DOHH2 (cell line): ENCODE data around the gene MKX.

Experiments used
- H3F3A ChIP-seq: fragments of 200-600 bp; sonication (generic), shearing (Covaris generic); 2 replicates; pipeline ENCODE4 v1.6.0; 2016; ENCODE audit warnings: antibody characterized with exemption, mild to moderate bottlenecking; ENCODE audit not compliant: control insufficient read depth, insufficient read depth
- H3K27ac ChIP-seq: fragments of 200-600 bp; sonication (generic); 2 replicates; pipeline ENCODE4 v1.5.1; 2014; ENCODE audit warnings: low read depth, mild to moderate bottlenecking, low read length, moderate library complexity
- H3K27me3 ChIP-seq: fragments of 200-600 bp; sonication (generic); 2 replicates; pipeline ENCODE4 v1.6.1; 2014; ENCODE audit warnings: mild to moderate bottlenecking, low read length, mixed read lengths; ENCODE audit not compliant: control insufficient read depth
- H3K36me3 ChIP-seq: fragments of 200-600 bp; sonication (generic); 2 replicates; pipeline ENCODE4 v1.6.1; 2014; ENCODE audit warnings: mild to moderate bottlenecking, low read length, moderate library complexity, mixed read lengths; ENCODE audit not compliant: control insufficient read depth
- H3K4me1 ChIP-seq: fragments of 200-600 bp; sonication (generic); 2 replicates; pipeline ENCODE4 v1.6.1; 2014; ENCODE audit warnings: mild to moderate bottlenecking, low read length, mixed read lengths; ENCODE audit not compliant: control insufficient read depth
- H3K4me2 ChIP-seq: fragments of 200-600 bp; sonication (generic); 2 replicates; pipeline ENCODE4 v1.6.0; 2014; ENCODE audit warnings: mild to moderate bottlenecking, low read length, moderate library complexity
- H3K4me3 ChIP-seq: fragments of 200-600 bp; sonication (generic); 2 replicates; pipeline ENCODE4 v1.5.1; 2014; ENCODE audit warnings: mild to moderate bottlenecking, low read length, mixed read lengths
- H3K79me2 ChIP-seq: fragments of 200-600 bp; sonication (generic); 2 replicates; pipeline ENCODE4 v1.6.1; 2014; ENCODE audit warnings: mild to moderate bottlenecking, low read length, mixed read lengths; ENCODE audit not compliant: control insufficient read depth
- H3K9me2 ChIP-seq: fragments of 200-600 bp; sonication (generic); replicated peaks from 2 replicates; pipeline ENCODE4 v1.6.1; 2014; ENCODE audit warnings: mild to moderate bottlenecking, low read length, mixed read lengths; ENCODE audit not compliant: control insufficient read depth
- H3K9me3 ChIP-seq: fragments of 200-600 bp; sonication (generic); 2 replicates; pipeline ENCODE4 v1.6.1; 2014; ENCODE audit warnings: antibody characterized with exemption, low read length, mixed read lengths; ENCODE audit not compliant: control insufficient read depth, insufficient read depth
- H4K20me1 ChIP-seq: fragments of 200-600 bp; sonication (generic); 2 replicates; pipeline ENCODE4 v1.6.0; 2014; ENCODE audit warnings: low read depth, mild to moderate bottlenecking, antibody characterized with exemption, low read length, moderate library complexity; ENCODE audit not compliant: control insufficient read depth, insufficient read depth
- EZH2phosphoT487 ChIP-seq: fragments of 200-600 bp; sonication (generic); IDR thresholded peaks from 2 replicates; pipeline ENCODE4 v1.6.1; 2017; ENCODE audit warnings: borderline replicate concordance, mild to moderate bottlenecking, antibody characterized with exemption, low read length, moderate library complexity, mixed read lengths
- TF ChIP-seq, protein P1 (sequence below): fragments of 200-600 bp; sonication (generic); IDR thresholded peaks from one replicate; pipeline ENCODE4 v1.5.1; 2014; ENCODE audit warnings: antibody characterized with exemption, mild to moderate bottlenecking, low read depth, low read length; ENCODE audit not compliant: poor library complexity, severe bottlenecking

MKX gene

DNA sequence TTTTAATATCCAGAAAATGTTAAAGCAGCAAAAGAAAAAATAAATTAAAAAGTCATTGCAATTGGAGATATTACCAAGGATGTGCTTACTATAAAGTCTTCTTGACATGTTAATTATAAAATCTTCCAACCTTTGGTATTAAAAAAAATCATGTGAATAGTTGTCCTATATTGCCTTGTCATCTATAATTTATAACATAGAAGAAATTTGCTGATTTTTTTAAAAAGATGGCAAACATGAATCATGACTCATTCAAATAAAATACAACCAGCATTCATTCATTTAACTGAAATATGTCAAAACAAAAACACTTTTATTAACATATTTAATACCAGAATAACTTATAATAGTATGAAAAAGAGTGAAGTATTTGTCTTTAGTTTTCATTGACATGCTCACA lies 72.6 kb downstream of the MKX start:
- Histone ChIP-seq H3K4me1 (no peaks in the 10 kb centered on the region), H3K79me2 (no peaks in the 10 kb centered on the region), H3K27me3 (peaks cover 2% of the 10 kb centered on the region; the same call in 1 of the 2 replicates), H3F3A (no peaks in the 10 kb centered on the region), H3K36me3 (no peaks in the 10 kb centered on the region), H3K4me2 (no peak overlapping the region), H3K27ac (no peak overlapping the region), H3K4me3 (no peak overlapping the region), H3K9me2 (no peaks in the 10 kb centered on the region), H3K9me3 (no peaks in the 10 kb centered on the region), H4K20me1 (no peaks in the 10 kb centered on the region)
- TF ChIP-seq EZH2phosphoT487: no peak
- TF ChIP-seq, protein P1, sequence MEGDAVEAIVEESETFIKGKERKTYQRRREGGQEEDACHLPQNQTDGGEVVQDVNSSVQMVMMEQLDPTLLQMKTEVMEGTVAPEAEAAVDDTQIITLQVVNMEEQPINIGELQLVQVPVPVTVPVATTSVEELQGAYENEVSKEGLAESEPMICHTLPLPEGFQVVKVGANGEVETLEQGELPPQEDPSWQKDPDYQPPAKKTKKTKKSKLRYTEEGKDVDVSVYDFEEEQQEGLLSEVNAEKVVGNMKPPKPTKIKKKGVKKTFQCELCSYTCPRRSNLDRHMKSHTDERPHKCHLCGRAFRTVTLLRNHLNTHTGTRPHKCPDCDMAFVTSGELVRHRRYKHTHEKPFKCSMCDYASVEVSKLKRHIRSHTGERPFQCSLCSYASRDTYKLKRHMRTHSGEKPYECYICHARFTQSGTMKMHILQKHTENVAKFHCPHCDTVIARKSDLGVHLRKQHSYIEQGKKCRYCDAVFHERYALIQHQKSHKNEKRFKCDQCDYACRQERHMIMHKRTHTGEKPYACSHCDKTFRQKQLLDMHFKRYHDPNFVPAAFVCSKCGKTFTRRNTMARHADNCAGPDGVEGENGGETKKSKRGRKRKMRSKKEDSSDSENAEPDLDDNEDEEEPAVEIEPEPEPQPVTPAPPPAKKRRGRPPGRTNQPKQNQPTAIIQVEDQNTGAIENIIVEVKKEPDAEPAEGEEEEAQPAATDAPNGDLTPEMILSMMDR: no peak

DNA sequence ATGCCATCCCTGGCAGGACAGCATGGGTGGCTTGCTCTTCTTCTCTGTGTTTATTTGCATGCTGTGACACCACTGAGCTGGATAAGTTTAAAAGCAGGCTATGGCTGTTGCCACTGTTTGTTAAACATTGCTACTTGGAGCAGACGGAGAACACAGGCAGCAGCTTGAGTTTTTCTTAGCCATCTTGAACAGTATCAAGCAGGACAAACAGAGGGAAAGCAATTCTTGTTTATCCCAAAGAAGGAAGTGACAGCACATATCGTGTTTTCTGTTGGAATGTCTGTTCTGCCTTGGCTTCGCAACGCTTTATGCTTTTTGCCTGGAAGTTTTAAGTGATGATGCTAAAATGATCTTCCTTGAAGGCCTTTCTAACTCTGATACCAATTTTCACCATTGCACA lies 73.8 kb downstream of the MKX start:
- Histone ChIP-seq H4K20me1 (no peaks in the 10 kb centered on the region), H3K27me3 (peaks cover 2% of the 10 kb centered on the region; the same call in 1 of the 2 replicates), H3K9me3 (no peaks in the 10 kb centered on the region), H3K9me2 (no peaks in the 10 kb centered on the region), H3K4me1 (no peaks in the 10 kb centered on the region), H3K27ac (no peak overlapping the region), H3K4me2 (no peak overlapping the region), H3K4me3 (no peak overlapping the region), H3F3A (no peaks in the 10 kb centered on the region), H3K79me2 (no peaks in the 10 kb centered on the region), H3K36me3 (no peaks in the 10 kb centered on the region)
- TF ChIP-seq EZH2phosphoT487: no peak
- TF ChIP-seq, protein P1: no peak

DNA sequence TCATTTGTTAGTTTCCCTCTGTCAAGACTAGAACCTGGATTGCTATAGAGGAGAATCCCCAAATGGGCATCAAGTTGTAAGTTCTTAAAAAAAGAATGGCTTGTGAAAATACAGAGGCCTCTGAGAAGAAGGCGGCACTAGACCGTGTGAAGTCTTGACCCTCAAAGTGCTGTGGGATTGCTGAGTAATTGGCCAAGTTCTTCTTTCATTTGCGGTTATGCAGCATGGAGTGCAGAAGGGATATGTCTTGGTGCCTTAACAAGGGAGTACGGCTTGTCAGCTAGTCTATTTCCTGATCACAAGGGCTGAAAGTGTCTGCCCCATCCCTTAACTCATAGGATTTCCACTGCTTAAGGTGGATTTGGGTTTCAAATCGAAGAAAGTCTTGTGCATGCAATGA lies 81.2 kb downstream of the MKX start:
- Histone ChIP-seq H3K9me2 (no peaks in the 10 kb centered on the region), H3K4me3 (no peak overlapping the region), H3K4me2 (no peak overlapping the region), H3K4me1 (no peaks in the 10 kb centered on the region), H3K27ac (no peak overlapping the region), H3K79me2 (no peaks in the 10 kb centered on the region), H3F3A (no peaks in the 10 kb centered on the region), H3K36me3 (no peaks in the 10 kb centered on the region), H4K20me1 (no peaks in the 10 kb centered on the region), H3K27me3 (peaks cover 12% of the 10 kb centered on the region), H3K9me3 (no peaks in the 10 kb centered on the region)
- TF ChIP-seq, protein P1: no peak
- no peak for TF ChIP-seq EZH2phosphoT487

DNA sequence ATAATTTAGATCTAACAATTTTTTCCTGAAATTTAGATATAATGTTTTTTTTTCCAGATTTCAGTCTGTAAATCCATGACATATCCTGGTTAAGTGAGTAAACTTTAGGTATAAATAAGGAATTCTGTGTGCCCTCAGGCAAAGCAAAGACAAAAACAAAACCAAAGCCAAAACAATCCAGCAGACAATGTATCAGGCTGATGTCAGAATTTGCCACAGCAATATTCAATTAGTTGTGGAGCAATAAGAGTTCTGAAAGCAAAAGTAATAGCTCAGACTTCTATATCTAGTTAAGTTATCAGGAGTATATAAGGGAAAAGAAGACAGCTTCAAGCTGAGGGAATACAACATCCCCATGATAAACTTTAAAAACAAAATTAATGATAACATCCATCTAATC lies 82.0 kb downstream of the MKX start:
- no peaks in the 10 kb centered on the region for H3K4me1 ChIP-seq
- no peaks in the 10 kb centered on the region for H3K9me2 ChIP-seq
- no peak overlapping the region for H3K4me2 ChIP-seq
- H3K27me3 ChIP-seq: peaks cover 11% of the 10 kb centered on the region
- H3K4me3 ChIP-seq: no peak overlapping the region
- no peaks in the 10 kb centered on the region for H4K20me1 ChIP-seq
- no peaks in the 10 kb centered on the region for H3K9me3 ChIP-seq
- no peak overlapping the region for H3K27ac ChIP-seq
- no peaks in the 10 kb centered on the region for H3K36me3 ChIP-seq
- H3F3A ChIP-seq: no peaks in the 10 kb centered on the region
- H3K79me2 ChIP-seq: no peaks in the 10 kb centered on the region
- TF ChIP-seq, protein P1: no peak
- TF ChIP-seq EZH2phosphoT487: no peak
